GM19372 (cell line): ENCODE results near the gene BAZ2B.
"Not testable (repeated sequence)": the region's sequence is repeated elsewhere in the genome, so short reads cannot be mapped to it uniquely, and the experiment has no call there.

Experiments used
- ATAC-seq: cut with Tn5 transposase; IDR thresholded peaks from one replicate; pipeline ENCODE4 v1.9.1; 2021; ENCODE audit warnings: mild to moderate bottlenecking, low read depth, moderate library complexity; ENCODE audit not compliant: unreplicated experiment

BAZ2B gene

GRCh38 chr2:159616286-159616701 lies at the start of gene BAZ2B:
BAZ2B (minus strand) TSS chr2:159616548; CDS start chr2:159478719, 137,829 bp downstream.
- no peak for ATAC-seq

GRCh38 chr2:159661286-159661685 lies 44.9 kb upstream of the BAZ2B start:
- ATAC-seq, result no peak

- no peak for ATAC-seq
Measured at GRCh38 chr2:159658881-159659873, 42.8 kb upstream of the BAZ2B start.

- ATAC-seq, result no peak
Measured at GRCh38 chr2:159653962-159654361, 37.6 kb upstream of the BAZ2B start.

- ATAC-seq, result no peak
Measured at GRCh38 chr2:159651884-159652283, 35.5 kb upstream of the BAZ2B start.

- no peak for ATAC-seq
Measured at GRCh38 chr2:159650574-159650973, 34.2 kb upstream of the BAZ2B start.

GRCh38 chr2:159648643-159649042 lies 32.3 kb upstream of the BAZ2B start:
- ATAC-seq, result no peak

GRCh38 chr2:159647667-159648066 lies 31.3 kb upstream of the BAZ2B start:
- no peak for ATAC-seq

- ATAC-seq, result no peak
Measured at GRCh38 chr2:159640176-159640575, 23.8 kb upstream of the BAZ2B start.

GRCh38 chr2:159639712-159640111 lies 23.4 kb upstream of the BAZ2B start:
- ATAC-seq, result no peak

GRCh38 chr2:159639071-159639470 lies 22.7 kb upstream of the BAZ2B start:
- ATAC-seq, result no peak

GRCh38 chr2:159637988-159638501 lies 21.7 kb upstream of the BAZ2B start:
- no peak for ATAC-seq

GRCh38 chr2:159637240-159637639 lies 20.9 kb upstream of the BAZ2B start:
- no peak for ATAC-seq

- no peak for ATAC-seq
Measured at GRCh38 chr2:159635006-159635789, 18.9 kb upstream of the BAZ2B start.

- ATAC-seq, result no peak
Measured at GRCh38 chr2:159633219-159633618, 16.9 kb upstream of the BAZ2B start.

GRCh38 chr2:159625628-159626027 lies 9.3 kb upstream of the BAZ2B start:
- not testable (repeated sequence) for ATAC-seq

GRCh38 chr2:159623436-159623835 lies 7.1 kb upstream of the BAZ2B start:
- ATAC-seq, result no peak

- no peak for ATAC-seq
Measured at GRCh38 chr2:159622966-159623365, 6.6 kb upstream of the BAZ2B start.

GRCh38 chr2:159620796-159621195 lies 4.4 kb upstream of the BAZ2B start:
- no peak for ATAC-seq

- ATAC-seq, result no peak
Measured at GRCh38 chr2:159617646-159618045, 1.3 kb upstream of the BAZ2B start.

- ATAC-seq, result no peak
Measured at GRCh38 chr2:159617100-159617499, 752 bp upstream of the BAZ2B start.
